Activated CD8-positive, alpha-beta T cell treated with anti-CD3 and anti-CD28 coated beads for 36 hours (primary cell): Measurements from ENCODE around the gene HAUS7. TPM values are rescaled to one million over a fixed set of nuclear protein-coding genes. Genes with fewer than 3 reads are reported as not detected.

Source experiments
- ATAC-seq: fragments of 200-7000 bp; cut with Tn5 transposase; one replicate; pipeline ENCODE4 v1.10.0; 2021; ENCODE audit warnings: mild to moderate bottlenecking, moderate library complexity
- CTCF ChIA-PET: fragments of 350-600 bp; sonication (Branson Sonifier 250); formaldehyde crosslinking; loops from one replicate; lab custom pipeline; 2021; ENCODE audit warnings: antibody characterized with exemption; lab: Charles Lee
- POLR2A ChIA-PET: fragments of 350-600 bp; sonication (Branson Sonifier 250); formaldehyde crosslinking; loops from one replicate; lab custom pipeline; 2021; ENCODE audit warnings: antibody characterized with exemption; lab: Charles Lee
- DNase-seq: peaks from one replicate; pipeline ENCODE4 v3.0.0-alpha.2; 2020
- H3K27ac Mint-ChIP-seq: one replicate; pipeline ENCODE4 v1.8.0; 2021; ENCODE audit warnings: mild to moderate bottlenecking, mixed read lengths
- H3K27me3 Mint-ChIP-seq: one replicate; pipeline ENCODE4 v1.8.0; 2021; ENCODE audit warnings: mixed read lengths
- H3K36me3 Mint-ChIP-seq: one replicate; pipeline ENCODE4 v1.8.0; 2021; ENCODE audit warnings: low read depth, mixed read lengths
- H3K4me1 Mint-ChIP-seq: one replicate; pipeline ENCODE4 v1.8.0; 2021; ENCODE audit warnings: low read depth, mixed read lengths
- H3K4me3 Mint-ChIP-seq: one replicate; pipeline ENCODE4 v1.8.0; 2021; ENCODE audit warnings: mild to moderate bottlenecking, moderate library complexity, mixed read lengths
- H3K9me3 Mint-ChIP-seq: one replicate; pipeline ENCODE4 v1.8.0; 2021; ENCODE audit warnings: mixed read lengths
- intact Hi-C: fragments of 100-400 bp; cut with micrococcal nuclease; formaldehyde crosslinking; loops from one replicate; pipeline ENCODE4 v1.10.0; 2022
- total RNA-seq, 2 experiments: library from RNA; stranded (reverse); gene quantifications; one replicate each; pipeline ENCODE4 v1.2.3, GENCODE V29; 2021
- TF ChIP-seq, protein P1 (sequence below): fragments of 200-600 bp; IDR thresholded peaks from one replicate; pipeline ENCODE4 v1.8.0; 2022; ENCODE audit warnings: antibody characterized with exemption, mild to moderate bottlenecking

HAUS7 gene
- total RNA-seq, 2 experiments from 2014 or later = 47.2 to 58.8 TPM

- Mint-ChIP-seq H3K27me3 (no peaks in the 10 kb centered on the region), H3K27ac (no peak overlapping the region), H3K9me3 (no peaks in the 10 kb centered on the region), H3K4me1 (no peaks in the 10 kb centered on the region), H3K4me3 (no peak overlapping the region), H3K36me3 (peaks cover 3% of the 10 kb centered on the region)
- POLR2A ChIA-PET = no interaction called here
- intact Hi-C loops = no loop called here
- ATAC-seq (no peak), DNase-seq (no peak)
- TF ChIP-seq, protein P1, sequence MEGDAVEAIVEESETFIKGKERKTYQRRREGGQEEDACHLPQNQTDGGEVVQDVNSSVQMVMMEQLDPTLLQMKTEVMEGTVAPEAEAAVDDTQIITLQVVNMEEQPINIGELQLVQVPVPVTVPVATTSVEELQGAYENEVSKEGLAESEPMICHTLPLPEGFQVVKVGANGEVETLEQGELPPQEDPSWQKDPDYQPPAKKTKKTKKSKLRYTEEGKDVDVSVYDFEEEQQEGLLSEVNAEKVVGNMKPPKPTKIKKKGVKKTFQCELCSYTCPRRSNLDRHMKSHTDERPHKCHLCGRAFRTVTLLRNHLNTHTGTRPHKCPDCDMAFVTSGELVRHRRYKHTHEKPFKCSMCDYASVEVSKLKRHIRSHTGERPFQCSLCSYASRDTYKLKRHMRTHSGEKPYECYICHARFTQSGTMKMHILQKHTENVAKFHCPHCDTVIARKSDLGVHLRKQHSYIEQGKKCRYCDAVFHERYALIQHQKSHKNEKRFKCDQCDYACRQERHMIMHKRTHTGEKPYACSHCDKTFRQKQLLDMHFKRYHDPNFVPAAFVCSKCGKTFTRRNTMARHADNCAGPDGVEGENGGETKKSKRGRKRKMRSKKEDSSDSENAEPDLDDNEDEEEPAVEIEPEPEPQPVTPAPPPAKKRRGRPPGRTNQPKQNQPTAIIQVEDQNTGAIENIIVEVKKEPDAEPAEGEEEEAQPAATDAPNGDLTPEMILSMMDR = no peak
- CTCF ChIA-PET = no interaction called here
Measured at GRCh38 chrX:153449368-153450113, 20.8 kb downstream of the HAUS7 start.

DNA sequence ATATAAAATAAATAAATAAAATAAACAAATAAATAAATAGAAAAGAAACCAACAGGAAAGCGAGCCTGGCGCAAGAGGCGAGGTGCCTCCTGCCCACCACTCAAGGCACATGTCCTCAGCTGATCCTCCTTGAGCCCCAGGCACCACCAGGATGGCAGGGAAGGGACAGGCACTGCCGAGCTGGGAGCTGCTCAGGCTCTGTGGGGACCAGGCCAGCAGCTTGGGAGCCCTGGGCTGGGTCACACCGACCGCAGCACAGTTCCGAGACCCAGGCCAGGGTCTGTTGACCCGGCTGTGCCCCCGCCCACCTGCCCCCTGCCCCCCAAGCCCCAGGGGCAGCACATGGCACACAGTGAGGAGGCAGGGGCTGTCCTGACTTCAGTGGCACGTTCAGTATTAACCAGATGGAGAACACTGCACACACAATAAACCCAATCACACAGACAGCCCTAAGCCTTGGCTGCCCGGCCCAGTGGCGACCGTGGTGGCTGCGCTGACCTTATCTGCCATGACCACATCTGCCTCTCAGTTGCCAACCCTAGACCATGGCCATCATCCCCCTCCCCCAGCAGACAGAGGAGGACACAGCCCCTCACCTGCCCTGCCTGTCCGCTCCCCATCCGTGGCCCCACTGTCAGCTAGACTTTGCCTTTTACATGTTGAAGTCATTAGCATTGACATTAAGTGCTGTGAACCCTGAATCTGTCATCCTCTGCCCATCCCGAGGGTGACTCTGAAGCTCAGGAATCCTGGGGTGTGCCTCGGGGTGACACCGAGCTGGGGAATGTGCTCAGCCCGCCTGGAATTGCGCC, 21.6 kb downstream of the HAUS7 start:
- intact Hi-C loops = no loop called here
- Mint-ChIP-seq H3K27me3 (no peaks in the 10 kb centered on the region), H3K4me1 (no peaks in the 10 kb centered on the region), H3K36me3 (peaks cover 3% of the 10 kb centered on the region), H3K27ac (no peak overlapping the region), H3K4me3 (no peak overlapping the region), H3K9me3 (no peaks in the 10 kb centered on the region)
- DNase-seq (no peak), ATAC-seq (no peak)
- POLR2A ChIA-PET = no interaction called here
- TF ChIP-seq, protein P1 = no peak
- CTCF ChIA-PET = no interaction called here

DNA sequence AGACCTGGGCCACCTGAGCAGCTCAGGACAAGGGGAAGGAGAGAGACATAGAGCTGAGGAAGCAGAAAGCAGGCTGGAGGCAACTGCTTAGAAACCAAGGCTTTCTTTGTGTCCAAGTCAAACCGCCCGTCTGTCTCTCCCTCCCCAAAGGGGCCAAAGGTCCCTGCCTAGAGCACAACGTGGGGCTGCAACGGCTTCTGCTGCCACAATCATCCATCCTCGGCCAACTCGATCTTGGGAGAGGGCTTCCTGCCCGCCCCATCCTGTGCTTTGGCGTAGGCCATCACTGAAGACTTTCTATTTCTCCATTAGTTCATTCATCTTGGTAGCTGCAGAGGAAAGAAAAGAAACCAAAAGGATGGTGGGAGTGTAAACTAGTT, 22.8 kb downstream of the HAUS7 start:
- POLR2A ChIA-PET = no interaction called here
- no peak overlapping the region for H3K4me3 Mint-ChIP-seq
- no peak for DNase-seq
- H3K4me1 Mint-ChIP-seq = no peaks in the 10 kb centered on the region
- H3K36me3 Mint-ChIP-seq = peaks cover 3% of the 10 kb centered on the region
- H3K27ac Mint-ChIP-seq = no peak overlapping the region
- ATAC-seq = no peak
- intact Hi-C loops = no loop called here
- TF ChIP-seq, protein P1 = no peak
- H3K27me3 Mint-ChIP-seq = no peaks in the 10 kb centered on the region
- CTCF ChIA-PET = interaction anchor here (0.7 kb wide), 1 partner anchor 14 kb away, joined by 4 read pairs; no protein-coding TSS in a partner anchor
- no peaks in the 10 kb centered on the region for H3K9me3 Mint-ChIP-seq

DNA sequence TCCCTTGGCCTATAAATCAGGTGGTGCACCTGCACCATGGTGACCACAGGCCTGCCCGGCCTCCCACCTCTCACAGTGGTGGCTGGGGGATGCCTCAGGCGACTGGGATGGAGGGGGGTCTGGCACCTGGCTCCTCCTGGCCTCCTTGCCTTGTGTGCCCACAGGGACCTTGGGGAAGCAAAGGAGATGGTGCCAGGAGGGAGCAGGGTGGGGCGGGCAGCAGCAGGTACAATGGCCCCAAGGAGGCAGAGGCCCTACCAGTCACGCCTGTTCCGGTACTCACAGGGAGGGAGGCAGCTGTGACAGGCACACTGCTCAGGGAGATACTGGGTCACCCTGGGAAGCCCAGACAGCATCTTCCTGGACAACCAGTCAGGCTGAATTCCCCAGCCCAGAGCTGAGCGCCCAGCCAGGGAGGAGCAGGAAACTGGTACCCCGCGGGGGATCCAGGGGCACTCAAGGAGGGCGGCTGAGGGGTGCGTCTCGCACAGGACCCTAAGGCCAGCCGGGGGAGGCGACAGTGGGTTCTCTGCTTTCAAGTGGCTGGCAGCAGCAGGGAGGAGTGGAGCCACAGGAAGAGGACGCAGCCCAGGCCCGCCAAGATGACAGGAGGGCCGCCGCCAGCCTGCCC, 23.3 kb downstream of the HAUS7 start:
- H3K36me3 Mint-ChIP-seq = peaks cover 3% of the 10 kb centered on the region
- CTCF ChIA-PET = interaction anchor here (0.7 kb wide), 1 partner anchor 14 kb away, joined by 4 read pairs; no protein-coding TSS in a partner anchor
- POLR2A ChIA-PET = no interaction called here
- no peak overlapping the region for H3K4me3 Mint-ChIP-seq
- H3K4me1 Mint-ChIP-seq = no peaks in the 10 kb centered on the region
- DNase-seq (no peak), ATAC-seq (no peak)
- TF ChIP-seq, protein P1 = no peak
- no peak overlapping the region for H3K27ac Mint-ChIP-seq
- no peaks in the 10 kb centered on the region for H3K9me3 Mint-ChIP-seq
- H3K27me3 Mint-ChIP-seq = no peaks in the 10 kb centered on the region
- intact Hi-C loops = no loop called here

DNA sequence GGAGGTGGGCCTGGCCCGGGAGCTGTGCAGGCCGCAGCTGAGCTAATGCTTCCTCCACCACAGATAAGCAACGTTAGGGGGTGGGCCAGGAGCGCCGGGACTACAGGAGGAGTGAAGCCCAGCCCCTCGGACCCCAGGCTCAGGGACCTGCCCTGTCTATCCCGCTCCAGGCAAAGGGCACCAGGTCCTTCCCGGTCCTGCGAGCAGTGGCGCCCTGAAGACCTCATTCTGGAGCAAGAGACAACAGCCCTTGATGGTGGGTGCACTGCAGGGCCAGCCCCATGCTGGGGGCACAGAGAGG, 23.8 kb downstream of the HAUS7 start:
- peaks cover 3% of the 10 kb centered on the region for H3K36me3 Mint-ChIP-seq
- ATAC-seq (no peak), DNase-seq (no peak)
- CTCF ChIA-PET = no interaction called here
- POLR2A ChIA-PET = no interaction called here
- no peaks in the 10 kb centered on the region for H3K27me3 Mint-ChIP-seq
- H3K9me3 Mint-ChIP-seq = no peaks in the 10 kb centered on the region
- intact Hi-C loops = no loop called here
- no peak overlapping the region for H3K27ac Mint-ChIP-seq
- H3K4me1 Mint-ChIP-seq = no peaks in the 10 kb centered on the region
- no peak overlapping the region for H3K4me3 Mint-ChIP-seq
- TF ChIP-seq, protein P1 = no peak
